HT-29 (cell line): ENCODE measurements around the gene RRP8. TPM values are rescaled to one million over a fixed set of nuclear protein-coding genes. Genes with fewer than 3 reads are reported as not detected.

ENCODE experiments used
- total RNA-seq: library from RNA; depleted of rRNA; stranded (reverse); fragments of >200 nt; shearing (Covaris generic); gene quantifications from 2 replicates; pipeline ENCODE4 v1.2.3, GENCODE V29; 2014; rRNA removed

Gene RRP8
- total RNA-seq, 1 experiment from 2014 or later, result 21.4 TPM

Other genes starting within 250 kb of the RRP8 start
- 3.1 and 4.4 TPM in 2 replicates for gene SMPD1, start 213.1 kb downstream of the RRP8 start, total RNA-seq
- 0.15 and 0.21 TPM in 2 replicates for gene APBB1, start 184.5 kb downstream of the RRP8 start, total RNA-seq
- gene HPX, start 162.6 kb downstream of the RRP8 start, total RNA-seq, result 0.25 TPM in 1 of 2 replicates, not detected in the other
- 34.5 and 37.9 TPM in 2 replicates for gene TRIM3, start 129.7 kb downstream of the RRP8 start, total RNA-seq
- 131 and 140 TPM in 2 replicates for gene ARFIP2, start 122.3 kb downstream of the RRP8 start, total RNA-seq
- 47.1 and 48.0 TPM in 2 replicates for gene TIMM10B, start 122.1 kb downstream of the RRP8 start, total RNA-seq
- gene DNHD1, start 106.3 kb downstream of the RRP8 start, total RNA-seq, result 4.5 and 8.8 TPM in 2 replicates
- 150 and 151 TPM in 2 replicates for gene ILK, start 158 bp upstream of the RRP8 start, total RNA-seq
- 189 and 243 TPM in 2 replicates for gene TAF10, start 8.6 kb upstream of the RRP8 start, total RNA-seq
- gene TPP1, start 15.8 kb upstream of the RRP8 start, total RNA-seq, result 40.7 and 52.3 TPM in 2 replicates
- gene DCHS1, start 52.2 kb upstream of the RRP8 start, total RNA-seq, result 0.05 and 0.18 TPM in 2 replicates
- 94.8 and 99.8 TPM in 2 replicates for gene MRPL17, start 79.7 kb upstream of the RRP8 start, total RNA-seq
- gene OR2AG2, start 168.4 kb upstream of the RRP8 start, total RNA-seq, result 0.15 and 0.16 TPM in 2 replicates
- not detected in 2 replicates for gene OR2AG1, start 179.4 kb upstream of the RRP8 start, total RNA-seq
- 0.08 and 0.23 TPM in 2 replicates for gene OR6A2, start 196.1 kb upstream of the RRP8 start, total RNA-seq
- not detected in 2 replicates for gene OR10A5, start 242.1 kb upstream of the RRP8 start, total RNA-seq